Measurements from ENCODE around the gene ZFX.

Gene ZFX

GRCh38 chrX:24235084-24235710, 85.7 kb downstream of the ZFX start:
- no peak for DNase-seq (ENCODE audit: low read depth in 2 of 2)

- DNase-seq (ENCODE audit: low read depth in 2 of 2), result no peak
Measured at GRCh38 chrX:24241822-24242648, 92.5 kb downstream of the ZFX start.

GRCh38 chrX:24242649-24243175, 93.2 kb downstream of the ZFX start:
- no peak for DNase-seq (ENCODE audit: low read depth in 2 of 2)

- DNase-seq (ENCODE audit: low read depth in 2 of 2), result no peak
Measured at GRCh38 chrX:24243188-24243587, 93.7 kb downstream of the ZFX start.

GRCh38 chrX:24243692-24244091, 94.2 kb downstream of the ZFX start:
- DNase-seq (ENCODE audit: low read depth in 2 of 2), result no peak

GRCh38 chrX:24245202-24245601, 95.7 kb downstream of the ZFX start:
- no peak for DNase-seq (ENCODE audit: low read depth in 2 of 2)

- DNase-seq (ENCODE audit: low read depth in 2 of 2), result no peak
Measured at GRCh38 chrX:24248042-24248441, 98.5 kb downstream of the ZFX start.

- DNase-seq (ENCODE audit: low read depth in 2 of 2), result no peak
Measured at GRCh38 chrX:24253030-24253429, 103.5 kb downstream of the ZFX start.

GRCh38 chrX:24253469-24253868, 103.9 kb downstream of the ZFX start:
- no peak for DNase-seq (ENCODE audit: low read depth in 2 of 2)

GRCh38 chrX:24257011-24257410, 107.5 kb downstream of the ZFX start:
- no peak for DNase-seq (ENCODE audit: low read depth in 2 of 2)

- no peak for DNase-seq (ENCODE audit: low read depth in 2 of 2)
Measured at GRCh38 chrX:24259544-24260240, 110.2 kb downstream of the ZFX start.

GRCh38 chrX:24260842-24261550, 111.5 kb downstream of the ZFX start:
- peak in 1 of 2 donors; percentile 6 for DNase-seq (ENCODE audit: low read depth in 2 of 2)

GRCh38 chrX:24262309-24262708, 112.8 kb downstream of the ZFX start:
- DNase-seq (ENCODE audit: low read depth in 2 of 2), result no peak

- no peak for DNase-seq (ENCODE audit: low read depth in 2 of 2)
Measured at GRCh38 chrX:24264383-24264782, 114.9 kb downstream of the ZFX start.
